ENCODE measurements around the gene BRD2.

The BRD2 gene

DNA sequence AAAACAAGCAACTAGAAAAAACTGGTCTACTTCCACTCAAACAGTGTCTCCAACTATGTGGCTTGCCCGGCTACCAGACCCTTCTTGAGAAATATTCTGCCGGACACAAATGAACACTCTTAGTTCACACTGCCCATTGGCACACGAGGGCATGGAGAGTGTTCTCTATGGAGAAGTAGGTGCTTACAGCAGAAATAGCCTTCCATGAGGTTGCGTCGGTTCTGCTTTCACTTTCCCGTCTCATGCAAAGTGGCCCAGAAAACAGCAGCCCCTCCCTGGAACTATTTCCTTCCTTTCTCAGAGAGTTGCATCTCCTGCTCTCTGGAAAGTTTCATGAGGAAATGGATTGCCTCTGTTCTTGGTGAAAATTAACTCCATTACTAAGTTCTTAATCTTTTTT is 50.5 kb downstream of the BRD2 start:
- H3K4me1 ChIP-seq (ENCODE audit: insufficient read depth, low read length): peaks cover 6% of the 10 kb centered on the region; the same call in 1 of the 2 replicates
- H3K9me3 ChIP-seq (ENCODE audit: insufficient read depth, low read length, severe bottlenecking): no peaks in the 10 kb centered on the region
- peak overlapping the region; percentile 50; the same call in 1 of the 2 replicates for H3K4me2 ChIP-seq (ENCODE audit: insufficient read depth, low read length)
- peaks cover 55% of the 10 kb centered on the region for H3K27me3 ChIP-seq (ENCODE audit: insufficient read depth, low read length, poor library complexity)
- H4K20me1 ChIP-seq (ENCODE audit: insufficient read depth, low read length): no peaks in the 10 kb centered on the region; the same call in 1 of the 2 replicates
- peak; percentile 26 for DNase-seq
- ATAC-seq (ENCODE audit: insufficient read depth, low read depth): peak; percentile 75
- H2AFZ ChIP-seq (ENCODE audit: low read depth, low read length): no peak overlapping the region
- no peaks in the 10 kb centered on the region for H3K36me3 ChIP-seq (ENCODE audit: insufficient read depth, low read length)
- H3K9ac ChIP-seq (ENCODE audit: low read depth, low read length): no peak overlapping the region
- no peak overlapping the region for H3K4me3 ChIP-seq (ENCODE audit: low read depth in 1 of 2, low read length in 2 of 2)
- TF ChIP-seq EZH2 (IDR thresholded peaks at IDR 0.05; ENCODE audit: borderline replicate concordance, low read depth, low read length, severe bottlenecking): no peak
- TF ChIP-seq, protein P1, sequence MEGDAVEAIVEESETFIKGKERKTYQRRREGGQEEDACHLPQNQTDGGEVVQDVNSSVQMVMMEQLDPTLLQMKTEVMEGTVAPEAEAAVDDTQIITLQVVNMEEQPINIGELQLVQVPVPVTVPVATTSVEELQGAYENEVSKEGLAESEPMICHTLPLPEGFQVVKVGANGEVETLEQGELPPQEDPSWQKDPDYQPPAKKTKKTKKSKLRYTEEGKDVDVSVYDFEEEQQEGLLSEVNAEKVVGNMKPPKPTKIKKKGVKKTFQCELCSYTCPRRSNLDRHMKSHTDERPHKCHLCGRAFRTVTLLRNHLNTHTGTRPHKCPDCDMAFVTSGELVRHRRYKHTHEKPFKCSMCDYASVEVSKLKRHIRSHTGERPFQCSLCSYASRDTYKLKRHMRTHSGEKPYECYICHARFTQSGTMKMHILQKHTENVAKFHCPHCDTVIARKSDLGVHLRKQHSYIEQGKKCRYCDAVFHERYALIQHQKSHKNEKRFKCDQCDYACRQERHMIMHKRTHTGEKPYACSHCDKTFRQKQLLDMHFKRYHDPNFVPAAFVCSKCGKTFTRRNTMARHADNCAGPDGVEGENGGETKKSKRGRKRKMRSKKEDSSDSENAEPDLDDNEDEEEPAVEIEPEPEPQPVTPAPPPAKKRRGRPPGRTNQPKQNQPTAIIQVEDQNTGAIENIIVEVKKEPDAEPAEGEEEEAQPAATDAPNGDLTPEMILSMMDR (IDR thresholded peaks at IDR 0.05; ENCODE audit: borderline replicate concordance, extremely low read depth, low read length, poor library complexity, severe bottlenecking): no peak
- no peak overlapping the region for H3K27ac ChIP-seq (ENCODE audit: low read length)
- no peaks in the 10 kb centered on the region for H3K79me2 ChIP-seq (ENCODE audit: insufficient read depth, low read length)

DNA sequence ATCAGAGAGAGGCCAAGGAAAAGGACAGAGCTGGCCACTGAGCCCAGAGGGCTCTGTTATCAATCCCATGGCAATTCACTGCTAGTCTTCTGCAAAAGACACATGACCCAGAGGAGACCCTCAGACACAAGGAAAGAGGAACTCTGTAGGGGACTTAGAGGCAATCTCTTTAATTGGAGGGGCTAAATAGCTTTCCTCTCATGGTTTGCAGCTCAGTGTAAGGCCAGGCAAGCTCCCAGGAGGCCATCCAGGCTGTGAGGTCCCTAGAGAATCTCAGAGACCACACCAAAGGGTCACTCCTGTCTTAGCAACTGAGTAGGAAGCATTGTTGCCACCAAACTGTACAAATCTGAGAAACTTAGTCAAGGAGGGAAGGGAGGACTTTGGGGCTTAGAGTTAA is 51.0 kb downstream of the BRD2 start:
- Histone ChIP-seq H3K9me3 (ENCODE audit: insufficient read depth, low read length, severe bottlenecking) (no peaks in the 10 kb centered on the region), H3K27me3 (ENCODE audit: insufficient read depth, low read length, poor library complexity) (peaks cover 55% of the 10 kb centered on the region), H3K9ac (ENCODE audit: low read depth, low read length) (no peak overlapping the region), H2AFZ (ENCODE audit: low read depth, low read length) (no peak overlapping the region), H3K4me2 (ENCODE audit: insufficient read depth, low read length) (peak overlapping the region; percentile 50; the same call in 1 of the 2 replicates), H3K27ac (ENCODE audit: low read length) (no peak overlapping the region), H3K4me3 (ENCODE audit: low read depth in 1 of 2, low read length in 2 of 2) (no peak overlapping the region), H3K36me3 (ENCODE audit: insufficient read depth, low read length) (no peaks in the 10 kb centered on the region), H4K20me1 (ENCODE audit: insufficient read depth, low read length) (no peaks in the 10 kb centered on the region; the same call in 1 of the 2 replicates), H3K79me2 (ENCODE audit: insufficient read depth, low read length) (no peaks in the 10 kb centered on the region), H3K4me1 (ENCODE audit: insufficient read depth, low read length) (peaks cover 6% of the 10 kb centered on the region; the same call in 1 of the 2 replicates)
- TF ChIP-seq, protein P1 (IDR thresholded peaks at IDR 0.05; ENCODE audit: borderline replicate concordance, extremely low read depth, low read length, poor library complexity, severe bottlenecking): no peak
- DNase-seq (no peak), ATAC-seq (ENCODE audit: insufficient read depth, low read depth) (no peak)

DNA sequence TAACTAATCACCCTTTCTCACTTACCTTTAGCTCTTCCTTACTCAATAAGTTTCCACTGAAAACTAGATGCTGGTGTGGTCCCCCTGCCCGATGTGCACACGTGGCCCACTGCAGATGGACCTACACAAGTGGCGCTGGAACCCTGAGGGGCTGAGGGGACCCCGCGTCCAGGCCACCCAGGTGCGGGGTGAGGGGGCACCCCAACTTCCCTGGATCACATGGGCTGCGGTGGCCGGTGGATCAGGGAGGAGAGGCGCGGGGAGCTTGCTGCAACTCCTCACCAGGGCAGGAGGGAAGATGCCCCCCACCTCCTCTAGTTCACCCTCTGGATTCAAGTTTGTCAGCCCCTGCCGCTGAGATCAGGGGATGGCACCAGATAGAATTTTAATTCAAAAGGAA is 53.5 kb downstream of the BRD2 start:
- Histone ChIP-seq H3K79me2 (ENCODE audit: insufficient read depth, low read length) (no peaks in the 10 kb centered on the region), H3K36me3 (ENCODE audit: insufficient read depth, low read length) (no peaks in the 10 kb centered on the region), H4K20me1 (ENCODE audit: insufficient read depth, low read length) (no peaks in the 10 kb centered on the region; the same call in 1 of the 2 replicates), H3K9ac (ENCODE audit: low read depth, low read length) (no peak overlapping the region), H3K4me1 (ENCODE audit: insufficient read depth, low read length) (peaks cover 6% of the 10 kb centered on the region; the same call in 1 of the 2 replicates), H3K27ac (ENCODE audit: low read length) (no peak overlapping the region), H3K4me2 (ENCODE audit: insufficient read depth, low read length) (no peak overlapping the region), H2AFZ (ENCODE audit: low read depth, low read length) (no peak overlapping the region), H3K4me3 (ENCODE audit: low read depth in 1 of 2, low read length in 2 of 2) (no peak overlapping the region), H3K27me3 (ENCODE audit: insufficient read depth, low read length, poor library complexity) (peaks cover 49% of the 10 kb centered on the region), H3K9me3 (ENCODE audit: insufficient read depth, low read length, severe bottlenecking) (no peaks in the 10 kb centered on the region)
- TF ChIP-seq, protein P1 (IDR thresholded peaks at IDR 0.05; ENCODE audit: borderline replicate concordance, extremely low read depth, low read length, poor library complexity, severe bottlenecking): no peak
- no peak for TF ChIP-seq EZH2 (IDR thresholded peaks at IDR 0.05; ENCODE audit: borderline replicate concordance, low read depth, low read length, severe bottlenecking)
- ATAC-seq (ENCODE audit: insufficient read depth, low read depth): no peak
- DNase-seq: no peak

DNA sequence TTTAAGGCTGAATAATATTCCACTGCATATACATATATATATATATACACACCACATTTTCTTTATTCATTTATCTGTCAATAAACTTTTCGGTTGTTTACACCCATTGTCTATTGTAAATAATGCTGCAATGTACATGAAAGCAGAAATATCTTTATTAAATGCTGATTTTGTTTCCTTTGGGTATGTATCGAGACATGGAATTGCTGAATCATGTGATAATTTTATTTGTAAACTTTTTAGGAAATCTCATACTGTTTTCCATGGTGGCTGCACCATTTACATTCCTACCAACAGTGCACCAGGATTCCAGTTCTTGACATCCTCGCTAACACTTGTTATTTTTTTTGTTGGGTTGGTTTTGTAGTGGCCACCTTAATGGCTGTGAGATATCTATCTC is 55.1 kb downstream of the BRD2 start:
- DNase-seq: no peak
- H3K4me2 ChIP-seq (ENCODE audit: insufficient read depth, low read length): no peak overlapping the region
- H3K79me2 ChIP-seq (ENCODE audit: insufficient read depth, low read length): no peaks in the 10 kb centered on the region
- H2AFZ ChIP-seq (ENCODE audit: low read depth, low read length): no peak overlapping the region
- peaks cover 36% of the 10 kb centered on the region for H3K27me3 ChIP-seq (ENCODE audit: insufficient read depth, low read length, poor library complexity)
- TF ChIP-seq, protein P1 (IDR thresholded peaks at IDR 0.05; ENCODE audit: borderline replicate concordance, extremely low read depth, low read length, poor library complexity, severe bottlenecking): no peak
- TF ChIP-seq EZH2 (IDR thresholded peaks at IDR 0.05; ENCODE audit: borderline replicate concordance, low read depth, low read length, severe bottlenecking): no peak
- no peaks in the 10 kb centered on the region; the same call in 1 of the 2 replicates for H4K20me1 ChIP-seq (ENCODE audit: insufficient read depth, low read length)
- no peak overlapping the region for H3K4me3 ChIP-seq (ENCODE audit: low read depth in 1 of 2, low read length in 2 of 2)
- H3K9me3 ChIP-seq (ENCODE audit: insufficient read depth, low read length, severe bottlenecking): no peaks in the 10 kb centered on the region
- no peak overlapping the region for H3K27ac ChIP-seq (ENCODE audit: low read length)
- H3K4me1 ChIP-seq (ENCODE audit: insufficient read depth, low read length): peaks cover 6% of the 10 kb centered on the region; the same call in 1 of the 2 replicates
- no peak for ATAC-seq (ENCODE audit: insufficient read depth, low read depth)
- no peak overlapping the region for H3K9ac ChIP-seq (ENCODE audit: low read depth, low read length)
- no peaks in the 10 kb centered on the region for H3K36me3 ChIP-seq (ENCODE audit: insufficient read depth, low read length)
